ENCODE data around the gene AFMID.
A peak's percentile ranks its signal among the peaks of the same experiment; 100 is the strongest.
"Not testable (repeated sequence)": the region's sequence is repeated elsewhere in the genome, so short reads cannot be mapped to it uniquely, and the experiment has no call there.

Gene AFMID

GRCh38 chr17:78186692-78187595, at the start of gene AFMID, which contains the start of gene TK1:
AFMID (plus strand) TSS chr17:78187362; CDS start chr17:78187371, 9 bp downstream.
TK1 (minus strand) TSS chr17:78187052; CDS start chr17:78186994, 58 bp downstream.
- DNase-seq, result peak; percentile 94

GRCh38 chr17:78137392-78138203, 49.6 kb upstream of the AFMID start:
- DNase-seq, result no peak

- DNase-seq, result no peak
Measured at GRCh38 chr17:78138204-78139060, 48.7 kb upstream of the AFMID start.

GRCh38 chr17:78139861-78140168, 47.3 kb upstream of the AFMID start:
- DNase-seq, result not testable (repeated sequence)

- DNase-seq, result no peak
Measured at GRCh38 chr17:78140169-78141051, 46.8 kb upstream of the AFMID start.

- DNase-seq, result no peak
Measured at GRCh38 chr17:78141437-78142118, 45.6 kb upstream of the AFMID start.

- no peak for DNase-seq
Measured at GRCh38 chr17:78142119-78142861, 44.9 kb upstream of the AFMID start.

GRCh38 chr17:78143214-78144146, 43.7 kb upstream of the AFMID start:
- DNase-seq, result no peak

- no peak for DNase-seq
Measured at GRCh38 chr17:78144147-78144719, 42.9 kb upstream of the AFMID start.

GRCh38 chr17:78144736-78145641, 42.2 kb upstream of the AFMID start:
- DNase-seq, result no peak

GRCh38 chr17:78146471-78146869, 40.7 kb upstream of the AFMID start:
- no peak for DNase-seq

GRCh38 chr17:78146881-78147280, 40.3 kb upstream of the AFMID start:
- DNase-seq, result no peak

GRCh38 chr17:78147315-78147998, 39.7 kb upstream of the AFMID start:
- DNase-seq, result no peak

- DNase-seq, result no peak
Measured at GRCh38 chr17:78148286-78149016, 38.7 kb upstream of the AFMID start.

GRCh38 chr17:78151514-78152008, 35.6 kb upstream of the AFMID start:
- no peak for DNase-seq
